CD4-positive, alpha-beta T cell treated with Interleukin-15 for 4 hours (primary cell): ENCODE results near the gene TMEM52.

ENCODE experiments used
- DNase-seq: peaks from one replicate; pipeline ENCODE4 v3.0.0-alpha.2; 2020; ENCODE audit warnings: low spot score

The TMEM52 gene

DNA sequence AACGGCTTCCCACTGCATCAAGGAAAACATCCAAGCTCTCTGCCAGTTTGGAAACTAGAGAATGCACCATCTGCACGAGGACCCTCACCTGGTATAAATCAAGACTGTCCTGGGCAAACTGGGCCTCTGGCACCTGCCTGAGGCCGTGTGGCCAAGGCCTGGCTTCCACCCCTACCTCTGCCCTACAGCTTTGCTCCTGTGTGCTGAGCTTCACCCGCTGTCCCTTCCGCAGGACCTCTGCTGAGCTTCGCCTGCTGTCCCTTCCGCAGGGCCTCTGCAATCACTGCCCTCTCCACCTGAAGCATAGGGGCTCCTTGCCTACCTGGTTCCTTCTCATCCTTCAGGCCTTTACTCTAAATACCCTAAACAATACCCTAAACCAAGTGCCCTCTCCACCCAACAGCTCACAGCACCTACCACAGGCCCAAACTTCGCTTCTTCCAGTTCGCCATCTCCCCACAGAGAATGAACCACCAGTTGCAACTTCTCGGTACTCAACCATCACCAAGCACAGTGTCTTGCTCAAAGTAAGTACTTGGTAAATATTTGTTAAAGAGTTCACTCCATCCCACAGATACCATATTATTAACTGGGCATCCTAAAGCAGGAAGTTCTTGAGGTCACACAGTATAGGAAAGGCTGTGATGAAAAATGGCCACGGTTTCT, 46.6 kb downstream of the TMEM52 start:
- DNase-seq = no peak

DNA sequence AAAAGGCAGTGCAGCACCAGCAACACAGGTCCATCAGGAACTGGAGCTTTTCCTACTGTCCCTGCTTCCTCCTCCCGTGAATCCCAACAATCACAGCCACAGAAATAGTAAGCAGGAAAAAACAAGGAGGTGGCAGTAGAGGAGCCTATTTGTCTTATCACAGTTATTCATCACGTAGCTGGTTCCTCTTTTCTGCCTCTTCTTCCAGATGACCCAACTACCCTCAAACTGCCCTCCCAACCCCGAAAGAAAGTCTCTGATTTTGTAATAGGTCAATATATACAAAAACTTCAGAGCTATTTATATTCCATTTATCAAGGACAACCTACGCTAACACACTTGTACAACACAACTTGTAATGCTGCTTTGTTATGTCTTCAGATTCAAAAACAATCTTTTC, 49.6 kb downstream of the TMEM52 start:
- DNase-seq = no peak
